PFSK-1 (cell line): ENCODE results near the gene MAP3K9.

Source experiments
- FOXP2 ChIP-seq: optimal IDR thresholded peaks from 2 replicates; pipeline ENCODE3; 2011; ENCODE audit warnings: borderline replicate concordance, control low read depth, inconsistent platforms; ENCODE audit not compliant: insufficient read depth; ENCODE audit errors: extremely low read length, extremely low read depth
- POLR2AphosphoS5 ChIP-seq: IDR thresholded peaks from 2 replicates; pipeline ENCODE4 v1.6.1; 2012; ENCODE audit warnings: low read depth, mild to moderate bottlenecking, control low read depth, low read length, moderate library complexity
- SIN3A ChIP-seq: IDR thresholded peaks from 2 replicates; pipeline ENCODE4 v1.6.1; 2012; ENCODE audit warnings: mild to moderate bottlenecking, low read length, moderate library complexity, borderline replicate concordance; ENCODE audit not compliant: insufficient read depth
- TAF1 ChIP-seq: IDR thresholded peaks from 2 replicates; pipeline ENCODE4 v1.6.1; 2012; ENCODE audit warnings: low read length, control low read depth, borderline replicate concordance; ENCODE audit not compliant: insufficient read depth
- TF ChIP-seq, protein P1 (sequence below), 2 experiments: IDR thresholded peaks; 2 replicates each; pipeline versions ENCODE4 v1.6.1 to v1.8.0; 2011 to 2012; ENCODE audit warnings: low read depth in 2 of 2, low read length in 2 of 2, control low read depth in 1 of 2, inconsistent platforms in 1 of 2, mild to moderate bottlenecking in 1 of 2, moderate library complexity in 1 of 2; ENCODE audit not compliant: insufficient read depth in 1 of 2

MAP3K9 gene

GRCh38 chr14:70793637-70794036 is 15.7 kb downstream of the MAP3K9 start:
- no peak for TF ChIP-seq SIN3A
- TF ChIP-seq POLR2AphosphoS5, result no peak
- no peak for TF ChIP-seq TAF1
- TF ChIP-seq, protein P1, sequence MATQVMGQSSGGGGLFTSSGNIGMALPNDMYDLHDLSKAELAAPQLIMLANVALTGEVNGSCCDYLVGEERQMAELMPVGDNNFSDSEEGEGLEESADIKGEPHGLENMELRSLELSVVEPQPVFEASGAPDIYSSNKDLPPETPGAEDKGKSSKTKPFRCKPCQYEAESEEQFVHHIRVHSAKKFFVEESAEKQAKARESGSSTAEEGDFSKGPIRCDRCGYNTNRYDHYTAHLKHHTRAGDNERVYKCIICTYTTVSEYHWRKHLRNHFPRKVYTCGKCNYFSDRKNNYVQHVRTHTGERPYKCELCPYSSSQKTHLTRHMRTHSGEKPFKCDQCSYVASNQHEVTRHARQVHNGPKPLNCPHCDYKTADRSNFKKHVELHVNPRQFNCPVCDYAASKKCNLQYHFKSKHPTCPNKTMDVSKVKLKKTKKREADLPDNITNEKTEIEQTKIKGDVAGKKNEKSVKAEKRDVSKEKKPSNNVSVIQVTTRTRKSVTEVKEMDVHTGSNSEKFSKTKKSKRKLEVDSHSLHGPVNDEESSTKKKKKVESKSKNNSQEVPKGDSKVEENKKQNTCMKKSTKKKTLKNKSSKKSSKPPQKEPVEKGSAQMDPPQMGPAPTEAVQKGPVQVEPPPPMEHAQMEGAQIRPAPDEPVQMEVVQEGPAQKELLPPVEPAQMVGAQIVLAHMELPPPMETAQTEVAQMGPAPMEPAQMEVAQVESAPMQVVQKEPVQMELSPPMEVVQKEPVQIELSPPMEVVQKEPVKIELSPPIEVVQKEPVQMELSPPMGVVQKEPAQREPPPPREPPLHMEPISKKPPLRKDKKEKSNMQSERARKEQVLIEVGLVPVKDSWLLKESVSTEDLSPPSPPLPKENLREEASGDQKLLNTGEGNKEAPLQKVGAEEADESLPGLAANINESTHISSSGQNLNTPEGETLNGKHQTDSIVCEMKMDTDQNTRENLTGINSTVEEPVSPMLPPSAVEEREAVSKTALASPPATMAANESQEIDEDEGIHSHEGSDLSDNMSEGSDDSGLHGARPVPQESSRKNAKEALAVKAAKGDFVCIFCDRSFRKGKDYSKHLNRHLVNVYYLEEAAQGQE (IDR thresholded peaks at IDR 0.05; ENCODE audit: insufficient read depth in 1 of 2, low read depth in 2 of 2, low read length in 2 of 2), result no peak
- no peak for TF ChIP-seq FOXP2

- TF ChIP-seq, protein P1 (IDR thresholded peaks at IDR 0.05; ENCODE audit: insufficient read depth in 1 of 2, low read depth in 2 of 2, low read length in 2 of 2), result no peak
- TF ChIP-seq TAF1 (no peak), FOXP2 (no peak), SIN3A (no peak), POLR2AphosphoS5 (no peak)
These were observed 16.4 kb downstream of the MAP3K9 start for GRCh38 chr14:70792939-70793338.

DNA sequence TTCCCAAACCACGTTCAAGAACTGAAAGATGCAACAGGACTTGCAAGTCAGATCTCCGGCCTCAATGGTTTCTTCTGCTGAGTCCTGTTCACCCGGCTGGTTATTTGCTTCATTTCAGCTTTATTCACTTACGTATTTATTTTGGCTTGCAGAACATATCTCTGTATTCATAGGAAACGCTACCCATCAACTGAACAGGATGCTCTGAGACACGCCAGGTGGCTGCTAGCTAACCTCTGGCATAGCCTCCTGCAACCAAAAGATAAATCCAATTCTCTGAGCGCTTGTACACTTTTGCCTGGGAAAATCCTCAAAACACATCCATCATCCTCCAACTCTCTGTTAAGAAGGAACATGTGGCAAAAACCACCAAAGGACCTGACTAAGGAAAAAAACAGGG is 17.3 kb downstream of the MAP3K9 start:
- TF ChIP-seq, protein P1 (IDR thresholded peaks at IDR 0.05; ENCODE audit: insufficient read depth in 1 of 2, low read depth in 2 of 2, low read length in 2 of 2), result no peak

DNA sequence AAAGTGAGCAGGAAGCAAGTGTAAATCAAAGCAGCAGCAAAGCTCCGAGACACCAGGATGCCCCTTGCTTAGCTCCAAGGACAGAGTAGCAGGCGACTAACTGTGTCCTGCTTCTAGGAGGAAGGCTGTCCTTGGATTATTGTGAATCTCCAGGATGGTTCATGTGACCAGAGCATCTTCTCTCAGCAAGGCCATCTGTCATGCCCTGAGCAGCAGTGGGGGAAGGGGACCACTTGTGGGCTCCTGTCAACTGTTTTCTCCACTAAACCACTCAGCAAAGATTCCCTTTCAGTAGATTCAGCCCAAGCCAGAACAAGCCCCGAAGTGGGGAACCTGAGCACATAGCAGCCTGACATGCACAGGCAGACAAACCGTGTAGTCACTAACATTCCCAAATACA is 19.4 kb downstream of the MAP3K9 start:
- TF ChIP-seq TAF1 (no peak), FOXP2 (no peak), SIN3A (no peak), POLR2AphosphoS5 (no peak)
- TF ChIP-seq, protein P1 (IDR thresholded peaks at IDR 0.05; ENCODE audit: insufficient read depth in 1 of 2, low read depth in 2 of 2, low read length in 2 of 2), result no peak

DNA sequence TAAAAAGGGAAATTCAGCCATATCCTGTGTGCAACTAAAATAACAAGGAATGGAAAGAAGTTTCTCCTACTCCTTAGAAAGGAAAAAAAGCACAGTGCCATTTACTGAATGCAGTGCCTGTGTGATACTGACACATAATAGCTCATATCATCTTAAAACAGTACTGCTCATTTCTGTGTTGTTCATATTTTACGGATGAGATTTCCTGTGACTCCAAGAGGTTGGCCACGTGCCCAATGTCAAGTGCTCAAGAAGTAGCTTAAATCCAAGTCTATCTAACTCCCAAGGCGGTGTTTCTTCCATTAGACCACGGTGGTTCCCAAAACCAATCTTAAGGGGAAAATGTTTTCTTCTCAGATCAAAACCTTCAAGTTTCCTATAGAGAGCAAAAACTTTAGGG is 20.0 kb downstream of the MAP3K9 start:
- TF ChIP-seq POLR2AphosphoS5, result no peak

GRCh38 chr14:70788898-70789297 is 20.4 kb downstream of the MAP3K9 start:
- no peak for TF ChIP-seq TAF1
- TF ChIP-seq, protein P1 (IDR thresholded peaks at IDR 0.05; ENCODE audit: insufficient read depth in 1 of 2, low read depth in 2 of 2, low read length in 2 of 2), result no peak
- TF ChIP-seq FOXP2, result no peak
- TF ChIP-seq POLR2AphosphoS5, result no peak
- no peak for TF ChIP-seq SIN3A
